ENCODE results near the gene FDX2. TPM values are rescaled to one million over a fixed set of nuclear protein-coding genes. Genes with fewer than 3 reads are reported as not detected.

The FDX2 gene
- polyA plus RNA-seq, 1 donor from 2014 or later, result 82.7 TPM

GRCh38 chr19:10352764-10353671 lies 37.2 kb upstream of the FDX2 start:
- Histone ChIP-seq H3K9me2 (ENCODE audit: insufficient read depth, low read length) (no peaks in the 10 kb centered on the region), H3K4me3 (ENCODE audit: low read length) (no peak overlapping the region), H3F3A (ENCODE audit: insufficient read depth, low read length, poor library complexity, severe bottlenecking) (no peaks in the 10 kb centered on the region), H3K4me2 (ENCODE audit: low read length) (no peak overlapping the region), H2AFZ (ENCODE audit: low read depth, low read length) (no peak overlapping the region), H3K27me3 (ENCODE audit: insufficient read depth, low read depth, low read length) (no peaks in the 10 kb centered on the region), H3K9me3 (ENCODE audit: low read length) (no peaks in the 10 kb centered on the region), H3K27ac (ENCODE audit: low read length) (no peak overlapping the region), H4K20me1 (ENCODE audit: insufficient read depth) (no peaks in the 10 kb centered on the region), H3K79me2 (replicated peaks; ENCODE audit: insufficient read depth, low read length) (no peaks in the 10 kb centered on the region), H3K9ac (ENCODE audit: low read length) (no peak overlapping the region), H3K36me3 (ENCODE audit: insufficient read depth, low read length) (no peaks in the 10 kb centered on the region)
- no peak for TF ChIP-seq RAD21 (conservative IDR thresholded peaks at IDR 0.05)
- TF ChIP-seq EP300 (conservative IDR thresholded peaks at IDR 0.05; ENCODE audit: poor library complexity, severe bottlenecking), result no peak
- no peak for TF ChIP-seq POLR2AphosphoS5 (IDR thresholded peaks at IDR 0.05)
- no peak for TF ChIP-seq MXI1 (conservative IDR thresholded peaks at IDR 0.05; ENCODE audit: poor library complexity, severe bottlenecking)
- no peak for TF ChIP-seq REST (IDR thresholded peaks at IDR 0.05; ENCODE audit: borderline replicate concordance)
- TF ChIP-seq SMC3 (conservative IDR thresholded peaks at IDR 0.05; ENCODE audit: poor library complexity), result no peak
- TF ChIP-seq TAF1 (IDR thresholded peaks at IDR 0.05; ENCODE audit: low read depth), result no peak
- no peak for TF ChIP-seq EZH2 (IDR thresholded peaks at IDR 0.05; ENCODE audit: borderline replicate concordance, insufficient read depth, low read length, poor library complexity, severe bottlenecking)
- TF ChIP-seq, protein P1, sequence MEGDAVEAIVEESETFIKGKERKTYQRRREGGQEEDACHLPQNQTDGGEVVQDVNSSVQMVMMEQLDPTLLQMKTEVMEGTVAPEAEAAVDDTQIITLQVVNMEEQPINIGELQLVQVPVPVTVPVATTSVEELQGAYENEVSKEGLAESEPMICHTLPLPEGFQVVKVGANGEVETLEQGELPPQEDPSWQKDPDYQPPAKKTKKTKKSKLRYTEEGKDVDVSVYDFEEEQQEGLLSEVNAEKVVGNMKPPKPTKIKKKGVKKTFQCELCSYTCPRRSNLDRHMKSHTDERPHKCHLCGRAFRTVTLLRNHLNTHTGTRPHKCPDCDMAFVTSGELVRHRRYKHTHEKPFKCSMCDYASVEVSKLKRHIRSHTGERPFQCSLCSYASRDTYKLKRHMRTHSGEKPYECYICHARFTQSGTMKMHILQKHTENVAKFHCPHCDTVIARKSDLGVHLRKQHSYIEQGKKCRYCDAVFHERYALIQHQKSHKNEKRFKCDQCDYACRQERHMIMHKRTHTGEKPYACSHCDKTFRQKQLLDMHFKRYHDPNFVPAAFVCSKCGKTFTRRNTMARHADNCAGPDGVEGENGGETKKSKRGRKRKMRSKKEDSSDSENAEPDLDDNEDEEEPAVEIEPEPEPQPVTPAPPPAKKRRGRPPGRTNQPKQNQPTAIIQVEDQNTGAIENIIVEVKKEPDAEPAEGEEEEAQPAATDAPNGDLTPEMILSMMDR (IDR thresholded peaks at IDR 0.05; ENCODE audit: poor library complexity, severe bottlenecking), result no peak

- Histone ChIP-seq H3K27me3 (ENCODE audit: insufficient read depth, low read depth, low read length) (no peaks in the 10 kb centered on the region), H3K9me2 (ENCODE audit: insufficient read depth, low read length) (no peaks in the 10 kb centered on the region), H3K79me2 (replicated peaks; ENCODE audit: insufficient read depth, low read length) (no peaks in the 10 kb centered on the region), H2AFZ (ENCODE audit: low read depth, low read length) (no peak overlapping the region), H3F3A (ENCODE audit: insufficient read depth, low read length, poor library complexity, severe bottlenecking) (no peaks in the 10 kb centered on the region), H3K9me3 (ENCODE audit: low read length) (no peaks in the 10 kb centered on the region), H3K4me3 (ENCODE audit: low read length) (no peak overlapping the region), H3K9ac (ENCODE audit: low read length) (no peak overlapping the region), H4K20me1 (ENCODE audit: insufficient read depth) (no peaks in the 10 kb centered on the region), H3K36me3 (ENCODE audit: insufficient read depth, low read length) (no peaks in the 10 kb centered on the region), H3K27ac (ENCODE audit: low read length) (no peak overlapping the region), H3K4me2 (ENCODE audit: low read length) (no peak overlapping the region)
- TF ChIP-seq TAF1 (IDR thresholded peaks at IDR 0.05; ENCODE audit: low read depth) (no peak), EP300 (conservative IDR thresholded peaks at IDR 0.05; ENCODE audit: poor library complexity, severe bottlenecking) (no peak), MXI1 (conservative IDR thresholded peaks at IDR 0.05; ENCODE audit: poor library complexity, severe bottlenecking) (no peak)
Observed at GRCh38 chr19:10346509-10346908, 30.7 kb upstream of the FDX2 start.

All from neural cell (in vitro differentiated cells).